SU-DHL-6 (cell line): Measurements from ENCODE around the gene TMEM218.

Source experiments
- CTCF ChIP-seq: fragments of 200-600 bp; sonication (generic); IDR thresholded peaks from one replicate; pipeline ENCODE4 v1.5.1; 2017; ENCODE audit warnings: antibody characterized with exemption, mild to moderate bottlenecking, low read length, moderate library complexity; ENCODE audit not compliant: insufficient read depth, poor library complexity, severe bottlenecking
- EZH2phosphoT487 ChIP-seq: fragments of 200-600 bp; sonication (generic), shearing (Covaris generic); conservative IDR thresholded peaks from 2 replicates; pipeline ENCODE4 v1.6.1; 2018; ENCODE audit warnings: mild to moderate bottlenecking, antibody characterized with exemption, low read length, moderate library complexity, mixed read lengths

DNA sequence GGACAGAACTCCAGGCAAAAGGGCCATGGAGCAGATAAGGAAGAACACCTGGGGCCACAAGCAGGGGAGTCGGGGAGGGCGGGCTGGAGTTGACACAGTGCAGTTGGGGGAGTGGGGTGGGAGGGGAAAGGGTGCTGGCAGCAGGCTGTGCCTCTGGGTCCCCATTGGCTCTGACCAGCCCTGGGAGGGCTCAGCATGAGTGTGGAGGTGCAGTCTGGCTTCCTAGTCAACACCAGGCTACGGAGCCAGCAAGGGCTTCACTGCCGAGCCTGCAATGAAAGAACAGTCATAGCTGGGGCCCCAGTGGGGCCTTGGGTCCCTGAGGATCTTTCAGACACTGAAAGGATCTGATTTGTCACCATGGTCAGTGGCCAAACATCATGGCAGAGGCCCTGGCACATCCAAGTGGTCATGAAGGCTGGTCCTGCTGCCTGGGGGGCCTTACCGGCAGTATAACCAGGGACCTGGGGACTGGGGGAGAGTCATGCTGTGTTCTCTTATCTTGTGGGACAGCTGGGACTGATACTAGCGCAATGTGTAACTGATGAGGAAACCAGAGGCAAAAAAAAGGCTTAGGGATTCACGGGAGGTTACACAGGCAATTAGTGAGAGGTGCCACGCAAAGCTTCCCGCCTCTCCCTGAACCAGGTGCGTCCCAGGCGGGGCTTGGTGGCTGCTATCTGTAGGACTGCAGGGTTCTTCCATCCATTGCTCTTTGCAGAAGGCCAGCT lies 36.8 kb downstream of the TMEM218 start:
- TF ChIP-seq CTCF (no peak), EZH2phosphoT487 (no peak)
